Purkinje cell (primary cell): Measurements from ENCODE around the gene SARS1. TPM values are rescaled to one million over a fixed set of nuclear protein-coding genes. Genes with fewer than 3 reads are reported as not detected.

Source experiments
- polyA plus RNA-seq: library from polyadenylated mRNA; unstranded; fragments of >200 nt; fragmentation: Nextera tagmentation; gene quantifications from 2 replicates; pipeline ENCODE4 v1.2.1, GENCODE V29; 2014

Gene SARS1, protein sequence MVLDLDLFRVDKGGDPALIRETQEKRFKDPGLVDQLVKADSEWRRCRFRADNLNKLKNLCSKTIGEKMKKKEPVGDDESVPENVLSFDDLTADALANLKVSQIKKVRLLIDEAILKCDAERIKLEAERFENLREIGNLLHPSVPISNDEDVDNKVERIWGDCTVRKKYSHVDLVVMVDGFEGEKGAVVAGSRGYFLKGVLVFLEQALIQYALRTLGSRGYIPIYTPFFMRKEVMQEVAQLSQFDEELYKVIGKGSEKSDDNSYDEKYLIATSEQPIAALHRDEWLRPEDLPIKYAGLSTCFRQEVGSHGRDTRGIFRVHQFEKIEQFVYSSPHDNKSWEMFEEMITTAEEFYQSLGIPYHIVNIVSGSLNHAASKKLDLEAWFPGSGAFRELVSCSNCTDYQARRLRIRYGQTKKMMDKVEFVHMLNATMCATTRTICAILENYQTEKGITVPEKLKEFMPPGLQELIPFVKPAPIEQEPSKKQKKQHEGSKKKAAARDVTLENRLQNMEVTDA
- 193 and 222 TPM in 2 replicates for polyA plus RNA-seq

GRCh38 chr1:109213824-109214693, at the start of gene SARS1:
SARS1 (plus strand) TSS chr1:109213918; CDS start chr1:109213993, 75 bp downstream.

DNA sequence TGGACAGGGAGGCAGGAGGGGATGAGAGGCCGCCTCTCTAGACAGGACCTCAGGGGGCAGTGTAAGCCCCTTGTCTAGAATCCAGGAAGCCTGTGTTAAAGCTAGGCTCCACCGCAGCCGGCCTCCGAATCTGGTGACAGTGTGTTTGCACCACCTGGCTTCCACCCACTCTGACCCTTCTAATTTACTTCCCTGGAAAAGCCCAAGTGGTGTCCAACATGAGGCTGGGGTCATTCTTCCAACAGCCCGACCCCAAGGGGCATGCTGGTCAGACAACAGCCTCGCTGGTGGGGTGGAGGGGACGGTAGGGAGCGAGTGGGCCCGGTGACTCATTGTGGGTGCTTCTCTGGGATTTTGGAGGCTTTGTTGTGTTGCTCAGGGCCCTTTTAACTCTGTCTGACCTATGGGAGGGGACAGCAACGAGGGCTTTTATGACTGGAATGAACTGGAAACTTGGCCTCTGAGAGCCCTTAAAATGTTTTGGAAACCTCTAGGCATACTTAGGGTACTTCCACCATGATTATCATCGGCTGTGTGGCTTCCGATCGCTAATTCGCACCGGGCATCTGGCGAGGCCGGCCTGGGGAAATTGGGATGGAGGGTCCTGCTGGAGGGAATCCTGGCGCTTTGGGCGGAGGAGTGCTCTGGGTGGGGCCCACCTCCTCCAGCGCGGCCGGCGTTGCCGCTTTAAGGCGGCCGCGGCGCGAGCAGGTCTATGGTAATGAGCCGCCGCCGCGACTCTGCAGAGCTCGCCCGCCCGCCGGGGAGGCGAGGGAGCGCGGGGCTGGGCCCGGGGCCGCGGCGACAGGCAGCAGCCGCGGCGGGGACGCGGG, 35.3 kb downstream of the SARS1 start, which contains the start of gene CELSR2:
CELSR2 (plus strand) TSS at position 743 of the 833 bp plus-strand sequence. CDS start 541 bp downstream, outside the sequence.

GRCh38 chr1:109282952-109283747, 69.4 kb downstream of the SARS1 start, which contains the start of gene PSRC1:
PSRC1 (minus strand) TSS chr1:109283145.

Other genes starting within 250 kb of the SARS1 start
- gene WDR47, start 171.8 kb upstream of the SARS1 start, polyA plus RNA-seq = 12.9 and 31.9 TPM in 2 replicates
- gene TAF13, start 137.9 kb upstream of the SARS1 start, polyA plus RNA-seq = 40.5 and 52.2 TPM in 2 replicates
- gene TMEM167B, start 123.2 kb upstream of the SARS1 start, polyA plus RNA-seq = 39.3 and 53.8 TPM in 2 replicates
- gene ELAPOR1, start 99.8 kb upstream of the SARS1 start, polyA plus RNA-seq = 2.1 and 6.5 TPM in 2 replicates
- 4.2 and 6.6 TPM in 2 replicates for gene CELSR2, start 35.6 kb downstream of the SARS1 start, polyA plus RNA-seq
- 4.5 TPM in 1 of 2 replicates, not detected in the other for gene PSRC1, start 69.2 kb downstream of the SARS1 start, polyA plus RNA-seq
- 1.1 TPM in 1 of 2 replicates, not detected in the other for gene MYBPHL, start 93.1 kb downstream of the SARS1 start, polyA plus RNA-seq
- 7.4 and 14.4 TPM in 2 replicates for gene SORT1, start 184.0 kb downstream of the SARS1 start, polyA plus RNA-seq
- gene PSMA5, start 212.5 kb downstream of the SARS1 start, polyA plus RNA-seq = 103 and 114 TPM in 2 replicates